Panc1 (cell line): ENCODE results near the gene NCK2. TPM values are rescaled to one million over a fixed set of nuclear protein-coding genes. Genes with fewer than 3 reads are reported as not detected.

Experiments
- ATAC-seq: fragments of 200-7000 bp; cut with Tn5 transposase; 2 replicates; pipeline ENCODE4 v1.9.1; 2020; ENCODE audit warnings: mild to moderate bottlenecking, moderate library complexity
- BruUV-seq: library from RNA; stranded (reverse); fragments of 400-500 nt; replicated peaks from 2 replicates; lab custom pipeline; 2021; lab: Mats Ljungman, UMichigan
- CTCF ChIA-PET: fragments of 300-600 bp; sonication (Branson Sonifier 250); formaldehyde crosslinking; loops from one replicate; lab custom pipeline; 2022; ENCODE audit warnings: antibody characterized with exemption; lab: Charles Lee
- POLR2A ChIA-PET: fragments of 300-600 bp; sonication (Branson Sonifier 250); formaldehyde crosslinking; loops from one replicate; lab custom pipeline; 2022; ENCODE audit warnings: antibody characterized with exemption; lab: Charles Lee
- DNase-seq: peaks from one replicate; pipeline ENCODE4 v3.0.0-alpha.2; 2010; ENCODE audit warnings: low read depth, low spot score
- H3K27ac ChIP-seq: 2 replicates; pipeline ENCODE4 v1.5.1; 2011; ENCODE audit warnings: mild to moderate bottlenecking, low read length, inconsistent platforms
- H3K27me3 ChIP-seq: fragments of 200-500 bp; sonication (Bioruptor generic); 2 replicates; pipeline ENCODE4 v1.6.0; 2014; ENCODE audit warnings: low read length, inconsistent platforms; ENCODE audit not compliant: control insufficient read depth, insufficient read depth
- H3K36me3 ChIP-seq: fragments of 200-500 bp; sonication (Bioruptor generic); 2 replicates; pipeline ENCODE4 v1.5.1; 2014; ENCODE audit warnings: inconsistent platforms, mild to moderate bottlenecking, low read length, moderate library complexity; ENCODE audit not compliant: control insufficient read depth, insufficient read depth
- H3K4me1 ChIP-seq: 2 replicates; pipeline ENCODE4 v1.5.1; 2011; ENCODE audit warnings: inconsistent platforms, mild to moderate bottlenecking, low read length, moderate library complexity; ENCODE audit not compliant: control insufficient read depth, insufficient read depth
- H3K4me3 ChIP-seq, 2 experiments: 2 replicates each; pipeline ENCODE4 v1.5.1; 2011 to 2012; ENCODE audit warnings: low read depth in 2 of 2, low read length in 2 of 2, mild to moderate bottlenecking in 2 of 2, inconsistent platforms in 1 of 2, moderate library complexity in 1 of 2
- H3K9me3 ChIP-seq: fragments of 200-500 bp; sonication (Bioruptor generic); 2 replicates; pipeline ENCODE4 v1.5.1; 2014; ENCODE audit warnings: low read depth, mild to moderate bottlenecking, inconsistent platforms, low read length, moderate library complexity; ENCODE audit not compliant: control insufficient read depth, insufficient read depth
- CTCF ChIP-seq: fragments of 450-650 bp; IDR thresholded peaks from 2 replicates; pipeline ENCODE4 v1.5.1; 2017; ENCODE audit warnings: mild to moderate bottlenecking
- POLR2AphosphoS5 ChIP-seq: IDR thresholded peaks from 2 replicates; pipeline ENCODE4 v1.6.1; 2012; ENCODE audit warnings: mild to moderate bottlenecking, low read depth, low read length, moderate library complexity
- REST ChIP-seq, 2 experiments: IDR thresholded peaks; 2 replicates each; pipeline ENCODE4 v1.6.1; 2011 to 2012; ENCODE audit warnings: low read depth in 2 of 2, control low read depth in 1 of 2, low read length in 1 of 2, mild to moderate bottlenecking in 1 of 2, moderate library complexity in 1 of 2; ENCODE audit not compliant: insufficient read depth in 1 of 2
- SIN3A ChIP-seq: IDR thresholded peaks from 2 replicates; pipeline ENCODE4 v1.6.1; 2012; ENCODE audit warnings: low read depth, mild to moderate bottlenecking, low read length, moderate library complexity, borderline replicate concordance; ENCODE audit not compliant: insufficient read depth
- TCF7L2 ChIP-seq: IDR thresholded peaks from 2 replicates; pipeline ENCODE4 v1.6.1; 2011; ENCODE audit warnings: mild to moderate bottlenecking, low read depth, low read length, inconsistent platforms
- in situ Hi-C: cut with HindIII; loops from 2 replicates; pipeline ENCODE4 v1.10.0; 2016; ENCODE audit warnings: low sequenced_read_pairs, low pct_unique_long_range_greater_than_20kb
- intact Hi-C: fragments of 100-400 bp; cut with micrococcal nuclease; formaldehyde crosslinking; loops from one replicate; pipeline ENCODE4 v1.10.0; 2022; ENCODE audit not compliant: unreplicated experiment
- total RNA-seq: library from RNA; stranded (reverse); gene quantifications from one replicate; pipeline ENCODE4 v1.2.1, GENCODE V29; 2021; ENCODE audit not compliant: unreplicated experiment

NCK2 gene
- total RNA-seq, 1 experiment from 2014 or later: 60.7 TPM

GRCh38 chr2:105869341-105869740 lies 124.6 kb downstream of the NCK2 start:
- Histone ChIP-seq H3K4me1 (no peaks in the 10 kb centered on the region; the same call in 1 of the 2 replicates), H3K27ac (no peak overlapping the region), H3K36me3 (no peaks in the 10 kb centered on the region), H3K9me3 (no peaks in the 10 kb centered on the region), H3K27me3 (no peaks in the 10 kb centered on the region), H3K4me3 (no peak overlapping the region)
- TF ChIP-seq REST (IDR thresholded peaks at IDR 0.05; ENCODE audit: insufficient read depth in 1 of 2, low read depth in 2 of 2, low read length in 1 of 2) (no peak), CTCF (no peak), POLR2AphosphoS5 (no peak), SIN3A (no peak), TCF7L2 (no peak)
- CTCF ChIA-PET: no interaction called here
- ATAC-seq (no peak), DNase-seq (no peak)
- in situ Hi-C loops (no loop called here), intact Hi-C loops (no loop called here)
- BruUV-seq: no TSS peak
- POLR2A ChIA-PET: no interaction called here

- Histone ChIP-seq H3K27me3 (no peaks in the 10 kb centered on the region), H3K9me3 (no peaks in the 10 kb centered on the region), H3K36me3 (no peaks in the 10 kb centered on the region), H3K4me3 (no peak overlapping the region), H3K4me1 (no peaks in the 10 kb centered on the region; the same call in 1 of the 2 replicates), H3K27ac (no peak overlapping the region)
- no TSS peak for BruUV-seq
- ATAC-seq: no peak
- TF ChIP-seq SIN3A: no peak
- no peak for TF ChIP-seq CTCF
- TF ChIP-seq POLR2AphosphoS5: no peak
- TF ChIP-seq REST (IDR thresholded peaks at IDR 0.05; ENCODE audit: insufficient read depth in 1 of 2, low read depth in 2 of 2, low read length in 1 of 2): no peak
- no peak for TF ChIP-seq TCF7L2
- CTCF ChIA-PET: no interaction called here
- no peak for DNase-seq
- intact Hi-C loops (no loop called here), in situ Hi-C loops (no loop called here)
- POLR2A ChIA-PET: no interaction called here
Observed at GRCh38 chr2:105870062-105870461, 125.3 kb downstream of the NCK2 start.
